ENCODE data around the gene JOSD1. TPM values are rescaled to one million over a fixed set of nuclear protein-coding genes. Genes with fewer than 3 reads are reported as not detected.

Gene JOSD1
- total RNA-seq, 1 donor from 2014 or later, result 59.6 TPM

DNA sequence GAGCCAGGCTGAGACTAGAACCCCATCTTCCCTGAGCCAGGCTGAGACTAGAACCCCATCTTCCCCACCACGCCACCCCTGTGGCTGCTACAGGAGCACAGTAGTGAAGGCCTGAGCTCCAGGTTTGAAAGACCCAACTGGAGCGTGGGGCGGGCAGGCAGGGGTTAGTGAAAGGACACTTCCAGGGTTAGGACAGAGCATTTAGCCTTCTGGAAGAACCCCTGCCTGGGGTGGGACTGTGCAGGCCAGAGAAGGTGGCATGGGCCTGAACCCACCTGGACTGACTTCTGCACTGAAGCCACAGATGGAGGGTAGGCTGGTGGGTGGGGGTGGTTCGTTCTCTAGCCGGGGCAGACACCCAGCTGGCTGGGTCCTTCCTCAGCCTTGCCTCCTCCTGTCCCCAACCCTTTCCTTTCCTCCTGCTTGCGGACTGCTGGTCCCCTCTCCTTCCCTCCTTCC lies 31.0 kb upstream of the JOSD1 start:
- Mint-ChIP-seq H3K27ac (no peak overlapping the region), H3K4me3 (no peak overlapping the region), H3K4me1 (no peaks in the 10 kb centered on the region), H3K9me3 (no peaks in the 10 kb centered on the region), H3K27me3 (ENCODE audit: low read depth) (no peaks in the 10 kb centered on the region), H3K36me3 (peaks cover 19% of the 10 kb centered on the region)
- TF ChIP-seq CTCF (IDR thresholded peaks at IDR 0.05; ENCODE audit: unreplicated experiment), result no peak
- DNase-seq (ENCODE audit: low spot score in 2 of 2, unreplicated experiment in 2 of 2), result no peak

GRCh38 chr22:38730411-38730871 lies 29.7 kb upstream of the JOSD1 start:
- H3K27ac Mint-ChIP-seq, result no peak overlapping the region
- no peaks in the 10 kb centered on the region for H3K27me3 Mint-ChIP-seq (ENCODE audit: low read depth)
- DNase-seq (ENCODE audit: low spot score in 2 of 2, unreplicated experiment in 2 of 2), result no peak
- H3K36me3 Mint-ChIP-seq, result peaks cover 26% of the 10 kb centered on the region
- H3K4me1 Mint-ChIP-seq, result no peaks in the 10 kb centered on the region
- TF ChIP-seq CTCF (IDR thresholded peaks at IDR 0.05; ENCODE audit: unreplicated experiment), result no peak
- H3K4me3 Mint-ChIP-seq, result no peak overlapping the region
- no peaks in the 10 kb centered on the region for H3K9me3 Mint-ChIP-seq

DNA sequence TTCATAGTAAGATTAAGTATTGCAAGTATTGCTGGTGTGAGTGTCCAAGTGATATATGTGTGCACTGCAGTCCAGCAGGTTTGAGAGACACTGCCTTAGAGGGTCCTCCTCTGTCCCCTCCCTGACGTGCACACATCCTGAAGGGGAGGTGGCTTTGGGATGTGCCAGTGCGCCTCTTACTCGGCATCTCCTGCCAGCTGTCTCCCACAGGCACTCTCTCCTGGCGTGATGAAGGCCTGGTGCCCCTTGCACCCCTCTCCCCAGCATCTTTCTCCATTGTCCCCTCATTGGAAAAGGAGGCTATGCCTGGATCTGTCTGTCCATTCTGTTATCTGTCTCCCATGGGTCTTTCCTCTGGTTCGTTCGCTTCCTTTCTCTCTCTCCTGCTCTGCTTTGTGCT lies 29.2 kb upstream of the JOSD1 start:
- Mint-ChIP-seq H3K4me3 (no peak overlapping the region), H3K27ac (no peak overlapping the region), H3K4me1 (no peaks in the 10 kb centered on the region), H3K9me3 (no peaks in the 10 kb centered on the region), H3K27me3 (ENCODE audit: low read depth) (no peaks in the 10 kb centered on the region), H3K36me3 (peaks cover 31% of the 10 kb centered on the region)
- DNase-seq (ENCODE audit: low spot score in 2 of 2, unreplicated experiment in 2 of 2), result no peak
- no peak for TF ChIP-seq CTCF (IDR thresholded peaks at IDR 0.05; ENCODE audit: unreplicated experiment)

DNA sequence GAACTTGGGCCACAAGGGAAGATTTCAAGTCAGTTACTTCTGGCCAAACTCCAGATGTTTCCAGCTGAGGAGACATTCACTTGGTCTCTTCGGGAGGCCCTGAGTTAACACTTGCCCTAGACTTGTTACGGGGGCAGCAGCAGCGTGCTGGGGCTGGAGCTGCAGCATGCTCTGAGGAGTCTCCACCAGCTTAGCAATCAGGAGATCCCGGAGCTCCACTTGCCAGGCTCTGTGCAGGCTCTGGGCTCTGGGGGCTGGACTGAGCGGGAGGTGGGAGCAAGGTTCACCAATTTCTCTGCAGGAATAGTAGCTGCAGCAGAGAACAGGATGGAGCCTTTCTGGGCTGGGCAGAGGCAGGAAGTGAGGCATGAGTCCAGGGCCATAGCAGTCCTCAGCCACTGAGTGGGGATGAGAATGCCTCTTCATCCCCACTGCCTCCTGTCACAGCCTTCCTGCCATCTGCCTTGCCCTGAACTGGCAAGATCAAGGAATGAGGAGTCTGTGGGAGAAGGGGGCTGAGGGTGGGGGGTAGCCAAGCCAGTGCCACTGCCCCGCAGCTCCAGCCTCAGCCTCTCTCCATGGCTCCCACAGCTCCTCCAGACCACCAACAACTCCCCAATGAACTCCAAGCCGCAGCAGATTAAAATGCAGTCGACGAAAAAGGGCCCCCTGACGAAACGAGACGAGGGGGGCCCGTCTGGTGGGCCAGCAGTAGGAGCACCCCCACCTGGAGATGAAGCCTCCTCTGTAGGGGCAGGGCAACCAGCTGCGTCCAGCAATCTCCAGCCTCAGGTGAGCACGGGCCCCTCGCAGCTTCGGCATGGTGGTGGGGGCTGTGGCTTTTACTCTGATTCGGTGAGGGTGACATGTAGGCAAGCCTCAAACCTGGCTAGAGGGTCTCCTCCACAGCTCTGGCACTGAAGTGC lies 28.4 kb upstream of the JOSD1 start:
- H3K36me3 Mint-ChIP-seq, result peaks cover 35% of the 10 kb centered on the region
- no peak for TF ChIP-seq CTCF (IDR thresholded peaks at IDR 0.05; ENCODE audit: unreplicated experiment)
- no peak for DNase-seq (ENCODE audit: low spot score in 2 of 2, unreplicated experiment in 2 of 2)
- H3K4me3 Mint-ChIP-seq, result no peak overlapping the region
- no peaks in the 10 kb centered on the region for H3K9me3 Mint-ChIP-seq
- no peaks in the 10 kb centered on the region for H3K27me3 Mint-ChIP-seq (ENCODE audit: low read depth)
- H3K27ac Mint-ChIP-seq, result no peak overlapping the region
- H3K4me1 Mint-ChIP-seq, result no peaks in the 10 kb centered on the region

DNA sequence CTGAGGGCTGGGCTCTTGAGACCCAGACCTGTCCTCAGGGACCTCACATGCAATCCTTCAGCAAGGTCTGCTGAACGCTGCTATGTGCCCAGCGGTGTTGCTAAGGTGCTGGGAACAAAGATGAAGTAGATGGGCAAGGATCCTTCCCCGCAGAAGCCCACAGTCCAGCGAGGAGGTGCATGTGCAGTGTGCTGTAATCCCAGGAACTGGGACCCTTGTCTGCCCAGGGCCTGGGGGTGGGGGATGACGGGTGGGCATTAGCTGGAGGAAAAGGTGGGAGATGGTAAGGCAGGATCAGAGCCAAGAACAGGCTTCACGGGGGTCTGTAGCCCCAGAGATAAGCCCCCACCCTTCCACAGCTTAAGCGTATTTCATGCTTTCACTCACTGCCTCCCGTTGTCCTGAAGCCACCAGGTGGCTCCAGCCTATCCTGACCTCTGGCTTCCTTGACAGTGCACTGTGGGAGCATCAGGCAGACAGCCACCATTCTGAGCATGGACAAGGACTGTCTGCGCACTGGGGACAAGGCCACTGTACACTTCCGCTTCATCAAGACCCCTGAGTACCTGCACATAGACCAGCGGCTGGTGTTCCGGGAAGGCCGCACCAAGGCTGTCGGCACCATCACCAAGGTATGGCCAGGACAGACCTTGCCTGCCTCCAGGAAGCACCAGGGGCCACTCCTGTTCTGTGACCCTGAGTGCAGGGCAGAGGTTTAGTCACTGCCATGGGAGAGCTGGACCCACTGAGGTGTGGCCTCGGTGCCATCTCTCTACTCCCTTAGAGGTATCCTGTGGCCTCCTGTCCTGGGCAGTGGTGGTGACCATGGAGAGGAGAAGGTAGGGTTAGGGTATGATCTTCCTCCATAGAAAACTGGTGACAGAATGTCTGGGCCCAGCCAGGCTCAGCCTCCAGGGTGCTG lies 27.0 kb upstream of the JOSD1 start:
- H3K4me3 Mint-ChIP-seq, result no peak overlapping the region
- H3K9me3 Mint-ChIP-seq, result no peaks in the 10 kb centered on the region
- DNase-seq (ENCODE audit: low spot score in 2 of 2, unreplicated experiment in 2 of 2), result no peak
- peaks cover 41% of the 10 kb centered on the region for H3K36me3 Mint-ChIP-seq
- H3K27me3 Mint-ChIP-seq (ENCODE audit: low read depth), result no peaks in the 10 kb centered on the region
- TF ChIP-seq CTCF (IDR thresholded peaks at IDR 0.05; ENCODE audit: unreplicated experiment), result no peak
- H3K4me1 Mint-ChIP-seq, result no peaks in the 10 kb centered on the region
- no peak overlapping the region for H3K27ac Mint-ChIP-seq

Data from mesothelial cell of epicardium (in vitro differentiated cells).